H1 (cell line): ENCODE measurements around the gene RBM20.

ENCODE experiments used
- BRCA1 ChIP-seq: IDR thresholded peaks from 2 replicates; pipeline ENCODE4 v1.6.1; 2012; ENCODE audit warnings: low read depth, low read length, improper control_type of control experiment
- CEBPB ChIP-seq: IDR thresholded peaks from 2 replicates; pipeline ENCODE4 v1.6.1; 2012; ENCODE audit warnings: low read depth, low read length
- CHD2 ChIP-seq: IDR thresholded peaks from 2 replicates; pipeline ENCODE4 v1.6.1; 2012; ENCODE audit warnings: low read length, improper control_type of control experiment
- CREB1 ChIP-seq: IDR thresholded peaks from 2 replicates; pipeline ENCODE4 v1.6.1; 2012; ENCODE audit warnings: inconsistent platforms
- CTCF ChIP-seq, 3 experiments: IDR thresholded peaks; 1 replicate in 2 of 3; 2 replicates in 1 of 3; pipeline versions ENCODE4 v1.5.1 to v1.6.1; 2011; ENCODE audit warnings: low read length in 3 of 3, mild to moderate bottlenecking in 3 of 3, inconsistent platforms in 2 of 3, low read depth in 1 of 3, moderate library complexity in 1 of 3; ENCODE audit not compliant: insufficient read depth in 1 of 3; ENCODE audit errors: control extremely low read depth in 1 of 3
- EP300 ChIP-seq, 2 experiments: IDR thresholded peaks; 1 replicate in 1 of 2; 2 replicates in 1 of 2; pipeline ENCODE4 v1.6.1; 2011 to 2012; ENCODE audit warnings: low read depth in 2 of 2, low read length in 2 of 2, mild to moderate bottlenecking in 2 of 2, borderline replicate concordance in 1 of 2, inconsistent platforms in 1 of 2, moderate library complexity in 1 of 2
- JUN ChIP-seq: IDR thresholded peaks from 2 replicates; pipeline ENCODE4 v1.6.1; 2011; ENCODE audit warnings: low read depth, mild to moderate bottlenecking, improper control_type of control experiment, low read length
- POLR2A ChIP-seq, 2 experiments: IDR thresholded peaks; 1 replicate in 1 of 2; 2 replicates in 1 of 2; pipeline ENCODE4 v1.6.1; 2011; ENCODE audit warnings: low read depth in 2 of 2, low read length in 2 of 2, mild to moderate bottlenecking in 2 of 2; ENCODE audit errors: control extremely low read depth in 1 of 2
- POLR2AphosphoS5 ChIP-seq: IDR thresholded peaks from 2 replicates; pipeline ENCODE4 v1.6.1; 2011; ENCODE audit warnings: low read depth, low read length
- SIN3A ChIP-seq, 2 experiments: IDR thresholded peaks in 1 of 2; conservative IDR thresholded peaks in 1 of 2; 2 replicates each; pipeline ENCODE4 v1.6.1; 2011 to 2012; ENCODE audit warnings: low read length in 2 of 2, improper control_type of control experiment in 1 of 2, low read depth in 1 of 2, mild to moderate bottlenecking in 1 of 2
- USF2 ChIP-seq: IDR thresholded peaks from 2 replicates; pipeline ENCODE4 v1.6.1; 2011; ENCODE audit warnings: low read length, improper control_type of control experiment
- YY1 ChIP-seq: IDR thresholded peaks from 2 replicates; pipeline ENCODE4 v1.6.1; 2011; ENCODE audit warnings: low read depth, mild to moderate bottlenecking, low read length

- TF ChIP-seq CREB1, result no peak
- TF ChIP-seq CTCF (IDR thresholded peaks at IDR 0.05; ENCODE audit: control extremely low read depth in 1 of 3, insufficient read depth in 1 of 3, low read depth in 1 of 3, low read length in 3 of 3), result no peak
- no peak for TF ChIP-seq POLR2A (IDR thresholded peaks at IDR 0.05; ENCODE audit: control extremely low read depth in 1 of 2, low read depth in 2 of 2, low read length in 2 of 2)
- TF ChIP-seq YY1, result no peak
- no peak for TF ChIP-seq CEBPB
- TF ChIP-seq BRCA1, result no peak
- TF ChIP-seq CHD2, result no peak
- TF ChIP-seq SIN3A (conservative IDR thresholded peaks at IDR 0.05 in 1 of 2, IDR thresholded peaks at IDR 0.05 in 1 of 2; ENCODE audit: low read depth in 1 of 2, low read length in 2 of 2), result no peak
- TF ChIP-seq POLR2AphosphoS5, result no peak
- TF ChIP-seq EP300 (IDR thresholded peaks at IDR 0.05; ENCODE audit: borderline replicate concordance in 1 of 2, low read depth in 2 of 2, low read length in 2 of 2), result no peak
- no peak for TF ChIP-seq USF2
- TF ChIP-seq JUN, result no peak
Measured at GRCh38 chr10:110746969-110747608, 103.0 kb downstream of the RBM20 start.
